Neural cell (in vitro differentiated cells): ENCODE results near the gene ING1. TPM values are rescaled to one million over a fixed set of nuclear protein-coding genes. Genes with fewer than 3 reads are reported as not detected.

Source experiments
- H2AFZ ChIP-seq: fragments of 200-600, 300-800 bp; sonication (generic), shearing (Covaris generic); 2 replicates; pipeline ENCODE4 v1.6.0; 2014; ENCODE audit warnings: low read depth, mild to moderate bottlenecking, antibody characterized with exemption, low read length, moderate library complexity
- H3F3A ChIP-seq: fragments of 200-600 bp; shearing (Covaris generic); 2 replicates; pipeline ENCODE4 v1.6.1; 2016; ENCODE audit warnings: mild to moderate bottlenecking, moderate library complexity, mixed read lengths, antibody characterized with exemption, low read length; ENCODE audit not compliant: insufficient read depth, poor library complexity, severe bottlenecking
- H3K27ac ChIP-seq: fragments of 200-600, 300-800 bp; sonication (generic), shearing (Covaris generic); 2 replicates; pipeline ENCODE4 v1.5.1; 2014; ENCODE audit warnings: mild to moderate bottlenecking, low read length, moderate library complexity
- H3K27me3 ChIP-seq: fragments of 300-800, 200-600 bp; sonication (generic), shearing (Covaris generic); 2 replicates; pipeline ENCODE4 v1.6.0; 2014; ENCODE audit warnings: mild to moderate bottlenecking, low read depth, low read length, moderate library complexity; ENCODE audit not compliant: insufficient read depth
- H3K36me3 ChIP-seq: fragments of 300-800, 200-600 bp; sonication (generic), shearing (Covaris generic); 2 replicates; pipeline ENCODE4 v1.5.1; 2014; ENCODE audit warnings: mild to moderate bottlenecking, antibody characterized with exemption, low read length, moderate library complexity; ENCODE audit not compliant: insufficient read depth
- H3K4me2 ChIP-seq: fragments of 300-800, 200-600 bp; sonication (generic), shearing (Covaris generic); 2 replicates; pipeline ENCODE4 v1.6.0; 2014; ENCODE audit warnings: mild to moderate bottlenecking, low read length
- H3K4me3 ChIP-seq: fragments of 300-800, 200-600 bp; sonication (generic), shearing (Covaris generic); 2 replicates; pipeline ENCODE4 v1.5.1; 2014; ENCODE audit warnings: mild to moderate bottlenecking, low read length, moderate library complexity
- H3K79me2 ChIP-seq: fragments of 200-600 bp; shearing (Covaris generic); replicated peaks from 2 replicates; pipeline ENCODE4 v1.6.0; 2014; ENCODE audit warnings: mild to moderate bottlenecking, low read length, moderate library complexity; ENCODE audit not compliant: insufficient read depth
- H3K9ac ChIP-seq: fragments of 300-800, 200-600 bp; sonication (generic), shearing (Covaris generic); 2 replicates; pipeline ENCODE4 v1.6.1; 2016; ENCODE audit warnings: mild to moderate bottlenecking, low read length, mixed read lengths
- H3K9me2 ChIP-seq: fragments of 200-600 bp; shearing (Covaris generic); 2 replicates; pipeline ENCODE4 v1.6.1; 2016; ENCODE audit warnings: mild to moderate bottlenecking, low read length, mixed read lengths; ENCODE audit not compliant: insufficient read depth
- H3K9me3 ChIP-seq: fragments of 200-600, 300-800 bp; sonication (generic), shearing (Covaris generic); 2 replicates; pipeline ENCODE4 v1.6.1; 2016; ENCODE audit warnings: mild to moderate bottlenecking, mixed run types, low read length, moderate library complexity, mixed read lengths
- H4K20me1 ChIP-seq: fragments of 200-600 bp; shearing (Covaris generic); 2 replicates; pipeline ENCODE4 v1.6.1; 2016; ENCODE audit warnings: mild to moderate bottlenecking, mixed run types; ENCODE audit not compliant: insufficient read depth
- CTCF ChIP-seq: fragments of 450-650 bp; IDR thresholded peaks from 2 replicates; pipeline ENCODE4 v1.5.1; 2014; ENCODE audit warnings: antibody characterized with exemption, mild to moderate bottlenecking, moderate library complexity; ENCODE audit not compliant: poor library complexity, severe bottlenecking
- EP300 ChIP-seq: fragments of 450-650 bp; conservative IDR thresholded peaks from 2 replicates; pipeline ENCODE4 v1.6.1; 2014; ENCODE audit warnings: antibody characterized with exemption, mild to moderate bottlenecking, moderate library complexity; ENCODE audit not compliant: poor library complexity, severe bottlenecking
- EZH2 ChIP-seq: fragments of 200-600, 300-800 bp; shearing (Covaris generic), sonication (generic); IDR thresholded peaks from 2 replicates; pipeline ENCODE4 v1.6.1; 2014; ENCODE audit warnings: antibody characterized with exemption, low read length, borderline replicate concordance, mild to moderate bottlenecking; ENCODE audit not compliant: insufficient read depth, poor library complexity, severe bottlenecking
- MXI1 ChIP-seq: fragments of 450-650 bp; conservative IDR thresholded peaks from 2 replicates; pipeline ENCODE4 v1.6.1; 2014; ENCODE audit warnings: antibody characterized with exemption, mild to moderate bottlenecking; ENCODE audit not compliant: poor library complexity, severe bottlenecking
- POLR2AphosphoS5 ChIP-seq: IDR thresholded peaks from 2 replicates; pipeline ENCODE4 v1.6.1; 2012
- RAD21 ChIP-seq: fragments of 450-650 bp; conservative IDR thresholded peaks from 2 replicates; pipeline ENCODE4 v1.6.1; 2014; ENCODE audit warnings: antibody characterized with exemption, mild to moderate bottlenecking, moderate library complexity
- REST ChIP-seq: IDR thresholded peaks from 2 replicates; pipeline ENCODE4 v1.6.1; 2012; ENCODE audit warnings: borderline replicate concordance
- SMC3 ChIP-seq: fragments of 450-650 bp; conservative IDR thresholded peaks from 2 replicates; pipeline ENCODE4 v1.6.1; 2014; ENCODE audit warnings: antibody characterized with exemption, mild to moderate bottlenecking, moderate library complexity; ENCODE audit not compliant: poor library complexity
- TAF1 ChIP-seq: IDR thresholded peaks from 2 replicates; pipeline ENCODE4 v1.6.1; 2012; ENCODE audit warnings: low read depth
- polyA plus RNA-seq: library from polyadenylated mRNA; depleted of rRNA; stranded (reverse); fragments of >200 nt; gene quantifications from 2 replicates; pipeline ENCODE4 v1.2.3, GENCODE V29; 2014

ING1 gene
- polyA plus RNA-seq, 1 donor from 2014 or later, result 23.2 TPM

- H3K4me2 ChIP-seq, result no peak overlapping the region
- peaks cover 17% of the 10 kb centered on the region for H3K79me2 ChIP-seq
- no peak overlapping the region for H2AFZ ChIP-seq
- H3F3A ChIP-seq, result no peaks in the 10 kb centered on the region
- no peaks in the 10 kb centered on the region for H3K9me2 ChIP-seq
- TF ChIP-seq EZH2 (no peak), TAF1 (no peak), EP300 (no peak)
- H3K27me3 ChIP-seq, result no peaks in the 10 kb centered on the region
- H4K20me1 ChIP-seq, result no peaks in the 10 kb centered on the region
- no peaks in the 10 kb centered on the region for H3K9me3 ChIP-seq
- no peak overlapping the region for H3K27ac ChIP-seq
- H3K4me3 ChIP-seq, result no peak overlapping the region
- H3K9ac ChIP-seq, result no peak overlapping the region
- H3K36me3 ChIP-seq, result no peaks in the 10 kb centered on the region
Measured at GRCh38 chr13:110702591-110703526, 10.6 kb upstream of the ING1 start.

- Histone ChIP-seq H3K9me2 (no peaks in the 10 kb centered on the region), H3K79me2 (peaks cover 23% of the 10 kb centered on the region), H2AFZ (peak overlapping the region; percentile 56), H3K4me3 (peak overlapping the region; percentile 85), H3K27ac (peak overlapping the region; percentile 63), H3K9me3 (no peaks in the 10 kb centered on the region), H3K4me2 (peak overlapping the region; percentile 71), H3K36me3 (no peaks in the 10 kb centered on the region), H3K27me3 (no peaks in the 10 kb centered on the region), H3F3A (no peaks in the 10 kb centered on the region), H3K9ac (peak overlapping the region; percentile 79), H4K20me1 (no peaks in the 10 kb centered on the region)
- TF ChIP-seq EP300 (no peak), EZH2 (no peak), REST (no peak), SMC3 (no peak), MXI1 (no peak), POLR2AphosphoS5 (no peak), RAD21 (no peak), CTCF (no peak), TAF1 (no peak)
Measured at GRCh38 chr13:110705356-110705825, 8.1 kb upstream of the ING1 start.
